ENCODE data around the gene RFXANK. TPM values are rescaled to one million over a fixed set of nuclear protein-coding genes. Genes with fewer than 3 reads are reported as not detected.
A peak's percentile ranks its signal among the peaks of the same experiment; 100 is the strongest.

The RFXANK gene
- total and polyA plus RNA-seq, 8 donors = 21.0 to 111 (median 31.5) TPM

- DNase-seq (no peak), FAIRE-seq (no peak), ATAC-seq (no peak)
- intact Hi-C loops (cut with DNase I) = no loop called here
- no peaks in the 10 kb centered on the region for H3K27me3 ChIP-seq
- H3K27ac ChIP-seq = no peak overlapping the region
- 66 to 69% methylated on average over 17 of the region's 17 CpGs for WGBS, 2 donors
- H3K9me3 ChIP-seq = no peaks in the 10 kb centered on the region
- peaks cover 0 to 7% (median 0%) of the 10 kb centered on the region in 3 donors for H3K4me1 ChIP-seq
- TF ChIP-seq CTCF (IDR thresholded peaks at IDR 0.05) = no peak
- no peaks in the 10 kb centered on the region for H3K36me3 ChIP-seq
- peak overlapping the region in 1 of 4 donors; percentile 47 for H3K4me3 ChIP-seq
These were observed 32.2 kb downstream of the RFXANK start for GRCh38 chr19:19224150-19224851.

- Histone ChIP-seq H3K4me1 (peaks cover 0 to 7% (median 0%) of the 10 kb centered on the region in 3 donors), H3K36me3 (no peaks in the 10 kb centered on the region), H3K4me3 (peak overlapping the region in 3 of 4 donors; percentile 5 to 47 (median 24)), H3K27ac (no peak overlapping the region), H3K27me3 (no peaks in the 10 kb centered on the region), H3K9me3 (no peaks in the 10 kb centered on the region)
- peak in 3 of 4 donors; percentile 18 to 39 (median 39) for TF ChIP-seq CTCF (IDR thresholded peaks at IDR 0.05)
- intact Hi-C loops (cut with DNase I) = no loop called here
- 2 to 3% methylated on average over 59 of the region's 59 CpGs for WGBS, 2 donors
- FAIRE-seq = no peak
- DNase-seq = peak; percentile 58 to 87 (median 72)
- ATAC-seq = peak; percentile 86 to 93 (median 92)
These were observed 32.9 kb downstream of the RFXANK start for GRCh38 chr19:19224852-19225494.

GRCh38 chr19:19226204-19226603 is 34.1 kb downstream of the RFXANK start:
- Histone ChIP-seq H3K4me1 (peaks cover 0 to 7% (median 0%) of the 10 kb centered on the region in 3 donors), H3K4me3 (no peak overlapping the region), H3K27ac (no peak overlapping the region), H3K27me3 (no peaks in the 10 kb centered on the region), H3K9me3 (no peaks in the 10 kb centered on the region), H3K36me3 (no peaks in the 10 kb centered on the region)
- intact Hi-C loops (cut with DNase I) = no loop called here
- ATAC-seq (no peak), DNase-seq (no peak), FAIRE-seq (no peak)
- 74 to 81% methylated on average over 5 of the region's 5 CpGs for WGBS, 2 donors
- no peak for TF ChIP-seq CTCF (IDR thresholded peaks at IDR 0.05)

- WGBS, 2 donors = 52 to 54% methylated on average over 10 of the region's 10 CpGs
- no peak for DNase-seq
These were observed 34.6 kb downstream of the RFXANK start for GRCh38 chr19:19226663-19227062.

More at GRCh38 chr19:19226663-19227062, 34.6 kb downstream of the RFXANK start:
- Histone ChIP-seq H3K4me1 (peaks cover 0 to 7% (median 0%) of the 10 kb centered on the region in 3 donors), H3K9me3 (no peaks in the 10 kb centered on the region), H3K36me3 (no peaks in the 10 kb centered on the region), H3K27me3 (no peaks in the 10 kb centered on the region), H3K4me3 (no peak overlapping the region), H3K27ac (no peak overlapping the region)
- FAIRE-seq = no peak
- TF ChIP-seq CTCF (IDR thresholded peaks at IDR 0.05) = no peak
- no peak for ATAC-seq
- intact Hi-C loops (cut with DNase I) = no loop called here
